HCT116 (cell line): ENCODE results near the gene CRAT. TPM values are rescaled to one million over a fixed set of nuclear protein-coding genes. Genes with fewer than 3 reads are reported as not detected.

Experiments used
- ATAC-seq: fragments of 200-7000 bp; cut with Tn5 transposase; 2 replicates; pipeline ENCODE4 v1.9.1; 2020; ENCODE audit warnings: mild to moderate bottlenecking, moderate library complexity
- BruUV-seq: library from RNA; stranded (reverse); fragments of 400-500 nt; replicated peaks from 2 replicates; lab custom pipeline; 2021; lab: Mats Ljungman, UMichigan
- CTCF ChIA-PET: fragments of 300-600 bp; sonication (Branson Sonifier 250); formaldehyde crosslinking; loops from one replicate; lab custom pipeline; 2021; ENCODE audit warnings: antibody characterized with exemption; lab: Charles Lee
- POLR2A ChIA-PET: fragments of 300-600, 350-600 bp; sonication (Branson Sonifier 250); formaldehyde crosslinking; loops from one replicate; lab custom pipeline; 2021; ENCODE audit warnings: antibody characterized with exemption; lab: Charles Lee
- RAD21 ChIA-PET, 2 experiments: fragments of 300-600 bp; sonication (Branson Sonifier 250); formaldehyde crosslinking; loops; one replicate each; lab custom pipeline; 2023; ENCODE audit warnings: low total read pairs in 2 of 2; ENCODE audit not compliant: uncharacterized antibody in 2 of 2, unreplicated experiment in 2 of 2, low non-redundant PET in 1 of 2; lab: Charles Lee
- DNase-seq: peaks from one replicate; pipeline ENCODE4 v3.0.0-alpha.2; 2010; ENCODE audit warnings: low read depth, low spot score
- H2AFZ ChIP-seq: fragments of 200-600 bp; shearing (Covaris generic), sonication (generic); 2 replicates; pipeline ENCODE4 v1.6.1; 2017; ENCODE audit warnings: low read depth, mixed run types, mixed read lengths, antibody characterized with exemption, low read length; ENCODE audit not compliant: poor library complexity, severe bottlenecking
- H3K27ac ChIP-seq: 2 replicates; pipeline ENCODE4 v1.5.1; 2012; ENCODE audit warnings: low read depth, low read length
- H3K27me3 ChIP-seq: fragments of 200-600 bp; sonication (generic); 2 replicates; pipeline ENCODE4 v1.6.1; 2016; ENCODE audit warnings: mixed run types, low read length, mixed read lengths; ENCODE audit not compliant: insufficient read depth
- H3K36me3 ChIP-seq, 2 experiments: fragments of 200-500 bp in 1 of 2; fragments of 200-600 bp in 1 of 2; sonication (Bioruptor generic) in 1 of 2; sonication (generic) in 1 of 2; 2 replicates each; pipeline versions ENCODE4 v1.5.1 to v1.6.1; 2014 to 2016; ENCODE audit warnings: low read length in 2 of 2, inconsistent platforms in 1 of 2, mixed read lengths in 1 of 2, mixed run types in 1 of 2; ENCODE audit not compliant: insufficient read depth in 2 of 2, control insufficient read depth in 1 of 2
- H3K4me1 ChIP-seq, 2 experiments: fragments of 200-600 bp in 1 of 2; sonication (generic) in 1 of 2; 2 replicates each; pipeline versions ENCODE4 v1.5.1 to v1.6.1; 2012 to 2017; ENCODE audit warnings: low read length in 2 of 2, inconsistent platforms in 1 of 2, mild to moderate bottlenecking in 1 of 2, mixed read lengths in 1 of 2, mixed run types in 1 of 2, moderate library complexity in 1 of 2; ENCODE audit not compliant: insufficient read depth in 2 of 2, control insufficient read depth in 1 of 2
- H3K4me2 ChIP-seq: fragments of 200-600 bp; sonication (generic); 2 replicates; pipeline ENCODE4 v1.6.1; 2017; ENCODE audit warnings: mixed run types, low read length, mixed read lengths
- H3K4me3 ChIP-seq, 2 experiments: fragments of 200-600 bp in 1 of 2; sonication (generic) in 1 of 2; replicated peaks in 1 of 2; 2 replicates each; pipeline ENCODE4 v1.5.1; 2011 to 2016; ENCODE audit warnings: low read length in 2 of 2, control low read depth in 1 of 2, low read depth in 1 of 2, mild to moderate bottlenecking in 1 of 2, mixed read lengths in 1 of 2, mixed run types in 1 of 2
- H3K79me2 ChIP-seq: fragments of 200-600 bp; sonication (generic); 2 replicates; pipeline ENCODE4 v1.6.1; 2017; ENCODE audit warnings: mild to moderate bottlenecking, mixed run types, low read length, moderate library complexity, mixed read lengths; ENCODE audit not compliant: insufficient read depth
- H3K9ac ChIP-seq: fragments of 200-600 bp; sonication (generic); 2 replicates; pipeline ENCODE4 v1.6.1; 2016; ENCODE audit warnings: low read length, mixed read lengths
- H3K9me2 ChIP-seq: fragments of 200-600 bp; sonication (generic), shearing (Covaris generic); 2 replicates; pipeline ENCODE4 v1.6.1; 2017; ENCODE audit warnings: mixed run types, mild to moderate bottlenecking, moderate library complexity; ENCODE audit not compliant: insufficient read depth
- H3K9me3 ChIP-seq, 2 experiments: fragments of 200-500 bp in 1 of 2; fragments of 200-600 bp in 1 of 2; sonication (Bioruptor generic) in 1 of 2; sonication (generic) in 1 of 2; 2 replicates each; pipeline ENCODE4 v1.6.1; 2014 to 2017; ENCODE audit warnings: low read length in 2 of 2, mixed read lengths in 2 of 2, inconsistent platforms in 1 of 2, low read depth in 1 of 2, mild to moderate bottlenecking in 1 of 2, mixed run types in 1 of 2, moderate library complexity in 1 of 2; ENCODE audit not compliant: control insufficient read depth in 1 of 2, insufficient read depth in 1 of 2
- H4K20me1 ChIP-seq: fragments of 200-600 bp; sonication (generic), shearing (Covaris generic); 2 replicates; pipeline ENCODE4 v1.6.1; 2017; ENCODE audit warnings: mixed run types, mild to moderate bottlenecking, moderate library complexity; ENCODE audit not compliant: insufficient read depth
- ATF3 ChIP-seq: IDR thresholded peaks from 2 replicates; pipeline ENCODE4 v1.6.1; 2012
- CEBPB ChIP-seq: IDR thresholded peaks from 2 replicates; pipeline ENCODE4 v1.6.1; 2012; ENCODE audit warnings: low read depth
- EGR1 ChIP-seq: IDR thresholded peaks from 2 replicates; pipeline ENCODE4 v1.6.1; 2012; ENCODE audit warnings: low read depth
- ELF1 ChIP-seq: IDR thresholded peaks from 2 replicates; pipeline ENCODE4 v1.6.1; 2012; ENCODE audit warnings: low read depth, borderline replicate concordance
- EZH2 ChIP-seq: fragments of 200-600 bp; sonication (generic); IDR thresholded peaks from 2 replicates; pipeline ENCODE4 v1.6.1; 2017; ENCODE audit warnings: antibody characterized with exemption, mixed run types
- EZH2phosphoT487 ChIP-seq: fragments of 200-600 bp; IDR thresholded peaks from 2 replicates; pipeline ENCODE4 v1.6.1; 2018; ENCODE audit warnings: antibody characterized with exemption, borderline replicate concordance
- FOSL1 ChIP-seq: IDR thresholded peaks from 2 replicates; pipeline ENCODE4 v1.6.1; 2012; ENCODE audit warnings: low read depth
- JUND ChIP-seq: IDR thresholded peaks from 2 replicates; pipeline ENCODE4 v1.6.1; 2012
- MAX ChIP-seq: IDR thresholded peaks from 2 replicates; pipeline ENCODE4 v1.6.1; 2012
- POLR2A ChIP-seq: IDR thresholded peaks from 2 replicates; pipeline ENCODE4 v1.7.0; 2011; ENCODE audit warnings: borderline replicate concordance; ENCODE audit not compliant: insufficient read depth, insufficient read length; ENCODE audit errors: extremely low read depth
- RAD21 ChIP-seq: IDR thresholded peaks from 2 replicates; pipeline ENCODE4 v1.6.1; 2012; ENCODE audit warnings: low read depth, mild to moderate bottlenecking
- REST ChIP-seq: IDR thresholded peaks from 2 replicates; pipeline ENCODE4 v1.6.1; 2012; ENCODE audit warnings: low read depth
- SIN3A ChIP-seq: IDR thresholded peaks from 2 replicates; pipeline ENCODE4 v1.6.1; 2012; ENCODE audit warnings: low read depth
- SP1 ChIP-seq: IDR thresholded peaks from 2 replicates; pipeline ENCODE4 v1.6.1; 2012; ENCODE audit warnings: low read depth
- SRF ChIP-seq: IDR thresholded peaks from 2 replicates; pipeline ENCODE4 v1.6.1; 2012; ENCODE audit warnings: low read depth
- YY1 ChIP-seq: IDR thresholded peaks from 2 replicates; pipeline ENCODE4 v1.6.1; 2011; ENCODE audit warnings: low read length, low read depth, moderate library complexity, mild to moderate bottlenecking; ENCODE audit not compliant: insufficient replicate concordance; ENCODE audit errors: extremely low read depth
- ZBTB33 ChIP-seq: IDR thresholded peaks from 2 replicates; pipeline ENCODE4 v1.6.1; 2011; ENCODE audit warnings: mild to moderate bottlenecking, low read length, moderate library complexity; ENCODE audit not compliant: insufficient replicate concordance; ENCODE audit errors: extremely low read depth
- ZFX ChIP-seq: fragments of 450-650 bp; IDR thresholded peaks from 2 replicates; pipeline ENCODE4 v1.6.1; 2017
- intact Hi-C: fragments of 100-400 bp; cut with micrococcal nuclease; formaldehyde crosslinking; loops from 2 replicates; pipeline ENCODE4 v1.10.0; 2022
- total RNA-seq: library from RNA; stranded (reverse); gene quantifications from one replicate; pipeline ENCODE4 v1.2.1, GENCODE V29; 2021; ENCODE audit not compliant: unreplicated experiment

The CRAT gene
- total RNA-seq, 1 experiment from 2014 or later: 29.0 TPM

GRCh38 chr9:129139233-129139992, 28.8 kb upstream of the CRAT start (continued):
- TF ChIP-seq ZBTB33 (no peak), ATF3 (no peak)

GRCh38 chr9:129138476-129139232, 28.1 kb upstream of the CRAT start:
- Histone ChIP-seq H3K4me3 (no peak overlapping the region), H2AFZ (no peak overlapping the region), H3K9me3 (no peaks in the 10 kb centered on the region), H3K9ac (peak overlapping the region; percentile 87), H3K4me1 (peaks cover 35 to 62% of the 10 kb centered on the region in 2 experiments), H3K9me2 (no peaks in the 10 kb centered on the region), H4K20me1 (no peaks in the 10 kb centered on the region), H3K4me2 (peak overlapping the region; percentile 85), H3K27me3 (no peaks in the 10 kb centered on the region)
- RAD21 ChIA-PET: interaction anchor here (0.6 to 1.6 kb wide), 8 partner anchors 34 to 487 kb away, joined by 3 to 9 read pairs (median 3); partner anchors contain the start of gene NTMT1 (in 1 of the 2)
- BruUV-seq: no TSS peak
- intact Hi-C loops: loop anchor here (1.0 to 5.0 kb wide), 5 partner anchors 350 to 652 kb away; no protein-coding TSS in a partner anchor
- no peak for DNase-seq
- no peak for TF ChIP-seq ZFX
- no peak for TF ChIP-seq POLR2A
- no peak for TF ChIP-seq EZH2phosphoT487
- TF ChIP-seq CEBPB: no peak
- TF ChIP-seq RAD21: no peak
- TF ChIP-seq JUND: no peak
- TF ChIP-seq SIN3A: no peak
- no peak for TF ChIP-seq EGR1
- TF ChIP-seq REST: no peak
- no peak for TF ChIP-seq EZH2
- no peak for TF ChIP-seq FOSL1
- no peak for TF ChIP-seq MAX
- no peak for TF ChIP-seq ATF3
- TF ChIP-seq SP1: no peak
- TF ChIP-seq SRF: no peak
- TF ChIP-seq ELF1: no peak
- no peak for TF ChIP-seq YY1
- TF ChIP-seq, all 23 proteins: peak for 0
- peaks cover 31% of the 10 kb centered on the region for H3K79me2 ChIP-seq
- H3K36me3 ChIP-seq: peaks cover 4 to 21% of the 10 kb centered on the region in 2 experiments; a peak in 2 of 4 replicates
- peak; percentile 19 for ATAC-seq
- ChIA-PET CTCF (interaction anchor here (0.7 to 6.0 kb wide), 24 partner anchors 9 to 652 kb away, joined by 3 to 77 read pairs (median 6); partner anchors contain the start of genes C9orf50, IER5L, NTMT1 and SH3GLB2), POLR2A (interaction anchor here (0.7 to 2.8 kb wide), 10 partner anchors 39 to 489 kb away, joined by 3 to 26 read pairs (median 4); partner anchors contain the start of genes IER5L and NTMT1)
- peak overlapping the region; percentile 99 for H3K27ac ChIP-seq
